Neural progenitor cell (in vitro differentiated cells): Measurements from ENCODE around the gene SOD3.

ENCODE experiments used
- EZH2phosphoT487 ChIP-seq: fragments of 200-600 bp; sonication (generic); IDR thresholded peaks from 2 replicates; pipeline ENCODE4 v1.6.1; 2017; ENCODE audit warnings: antibody characterized with exemption
- TF ChIP-seq, protein P1 (sequence below): fragments of 200-600 bp; sonication (generic); IDR thresholded peaks from 2 replicates; pipeline ENCODE4 v1.5.1; 2017; ENCODE audit warnings: antibody characterized with exemption, mild to moderate bottlenecking

DNA sequence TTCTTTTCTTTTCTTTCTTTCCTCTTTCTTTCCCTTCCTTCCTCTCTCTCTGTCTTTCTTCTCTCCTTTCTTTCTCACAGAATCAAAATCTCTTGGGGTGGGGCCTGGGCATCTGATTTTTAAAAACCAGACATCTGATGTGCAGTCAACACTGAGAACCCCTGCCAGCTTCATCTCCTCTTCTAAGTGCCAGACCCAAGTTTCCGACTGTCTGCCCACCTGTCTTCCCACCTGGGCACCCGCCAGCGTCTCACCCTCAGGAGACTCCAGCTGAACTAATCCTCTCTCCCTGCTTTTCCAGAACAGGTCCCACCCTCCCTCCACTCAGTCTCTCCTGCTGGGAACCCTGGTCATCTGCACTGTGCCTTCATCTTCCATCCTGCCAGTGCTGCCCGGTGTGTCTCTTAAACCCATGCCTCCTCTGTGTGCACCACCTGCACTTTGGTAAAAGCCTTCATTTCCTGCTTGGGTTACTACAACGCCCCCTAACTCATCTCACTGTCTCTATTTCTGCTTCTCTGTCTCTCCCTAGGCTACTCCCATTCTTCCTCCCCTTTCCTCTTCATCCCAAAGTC lies 2.8 kb downstream of the SOD3 start:
- TF ChIP-seq, protein P1, sequence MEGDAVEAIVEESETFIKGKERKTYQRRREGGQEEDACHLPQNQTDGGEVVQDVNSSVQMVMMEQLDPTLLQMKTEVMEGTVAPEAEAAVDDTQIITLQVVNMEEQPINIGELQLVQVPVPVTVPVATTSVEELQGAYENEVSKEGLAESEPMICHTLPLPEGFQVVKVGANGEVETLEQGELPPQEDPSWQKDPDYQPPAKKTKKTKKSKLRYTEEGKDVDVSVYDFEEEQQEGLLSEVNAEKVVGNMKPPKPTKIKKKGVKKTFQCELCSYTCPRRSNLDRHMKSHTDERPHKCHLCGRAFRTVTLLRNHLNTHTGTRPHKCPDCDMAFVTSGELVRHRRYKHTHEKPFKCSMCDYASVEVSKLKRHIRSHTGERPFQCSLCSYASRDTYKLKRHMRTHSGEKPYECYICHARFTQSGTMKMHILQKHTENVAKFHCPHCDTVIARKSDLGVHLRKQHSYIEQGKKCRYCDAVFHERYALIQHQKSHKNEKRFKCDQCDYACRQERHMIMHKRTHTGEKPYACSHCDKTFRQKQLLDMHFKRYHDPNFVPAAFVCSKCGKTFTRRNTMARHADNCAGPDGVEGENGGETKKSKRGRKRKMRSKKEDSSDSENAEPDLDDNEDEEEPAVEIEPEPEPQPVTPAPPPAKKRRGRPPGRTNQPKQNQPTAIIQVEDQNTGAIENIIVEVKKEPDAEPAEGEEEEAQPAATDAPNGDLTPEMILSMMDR: no peak
- no peak for TF ChIP-seq EZH2phosphoT487
